ENCODE measurements around the gene WRAP53. TPM values are rescaled to one million over a fixed set of nuclear protein-coding genes. Genes with fewer than 3 reads are reported as not detected.
A peak's percentile ranks its signal among the peaks of the same experiment; 100 is the strongest.
"Not testable (repeated sequence)": the region's sequence is repeated elsewhere in the genome, so short reads cannot be mapped to it uniquely, and the experiment has no call there.

WRAP53 gene
- 10 to 100 TPM; 11.9 to 12.5 TPM for total RNA-seq
- polyA plus RNA-seq: 10 to 100 TPM in 1 of 2 donors, 1 to 10 TPM in 1; 9.8 to 13.1 TPM

GRCh38 chr17:7687908-7688807, at the start of gene WRAP53:
TSS of gene WRAP53 (plus strand) at chr17:7688477. CDS start at chr17:7688649, 172 bp downstream.
- POLR2A ChIA-PET (ENCODE audit: partially characterized antibody): interaction anchor here (0.5 to 6.8 kb wide), 50 partner anchors 9 to 676 kb away, joined by 3 to 116 read pairs (median 11); partner anchors contain the start of genes ACAP1, ATP1B2, CD68 and CNTROB
- Histone ChIP-seq H3K4me3 (ENCODE audit: low read length in 2 of 2) (peak within 1 kb of the TSS; percentile 100), H3K27ac (ENCODE audit: low read depth, low read length) (peak within 1 kb of the TSS; percentile 99), H3K27me3 (ENCODE audit: insufficient read depth, low read length) (no peaks in the 10 kb centered on the region), H3K9me3 (ENCODE audit: control insufficient read depth in 1 of 2, low read length in 2 of 2) (no peaks in the 10 kb centered on the region), H3K36me3 (ENCODE audit: insufficient read depth, low read length) (no peaks in the 10 kb centered on the region), H3K4me1 (ENCODE audit: insufficient read depth, low read length) (peaks cover 40% of the 10 kb centered on the region)
- Mint-ChIP-seq H3K36me3 (peaks cover 11 to 44% of the 10 kb centered on the region in 2 donors), H3K4me3 (peak within 1 kb of the TSS; percentile 93 to 98 (median 96)), H3K27ac (peak within 1 kb of the TSS; percentile 98 to 100 (median 99)), H3K4me1 (peaks cover 18 to 53% (median 40%) of the 10 kb centered on the region in 4 donors), H3K9me3 (peaks cover 0 to 10% (median 0%) of the 10 kb centered on the region in 8 donors), H3K27me3 (no peaks in the 10 kb centered on the region)
- DNase-seq: peak; percentile 95 to 97 (median 96)
- intact Hi-C loops (cut with micrococcal nuclease): loop anchor here (1.0 to 5.0 kb wide), 13 partner anchors 38 to 641 kb away; partner anchors contain the start of genes ATP1B2, KCTD11, POLR2A and SENP3
- CTCF ChIA-PET (ENCODE audit: partially characterized antibody): interaction anchor here (0.6 to 6.4 kb wide), 44 partner anchors 9 to 642 kb away, joined by 3 to 56 read pairs (median 5); partner anchors contain the start of genes ACAP1, ALOXE3, ATP1B2 and FXR2

GRCh38 chr17:7640783-7641182, 47.5 kb upstream of the WRAP53 start:
- POLR2A ChIA-PET (ENCODE audit: partially characterized antibody): interaction anchor here (1.2 to 1.4 kb wide), 2 partner anchors 13 to 36 kb away, joined by 3 to 4 read pairs; partner anchors contain the start of gene SAT2
- H3K27me3 Mint-ChIP-seq: peaks cover 0 to 3% of the 10 kb centered on the region in 2 donors

GRCh38 chr17:7641635-7642034, 46.6 kb upstream of the WRAP53 start:
- H3K27me3 ChIP-seq (ENCODE audit: insufficient read depth, low read length); H3K36me3 Mint-ChIP-seq; H3K4me3 ChIP-seq (ENCODE audit: low read length in 2 of 2); intact Hi-C loops (cut with micrococcal nuclease); H3K27ac ChIP-seq (ENCODE audit: low read depth, low read length); CTCF ChIA-PET (ENCODE audit: partially characterized antibody); H3K4me1 ChIP-seq (ENCODE audit: insufficient read depth, low read length); H3K27me3 Mint-ChIP-seq; H3K36me3 ChIP-seq (ENCODE audit: insufficient read depth, low read length); H3K9me3 Mint-ChIP-seq; H3K9me3 ChIP-seq (ENCODE audit: control insufficient read depth in 1 of 2, low read length in 2 of 2): not testable (repeated sequence)
- Mint-ChIP-seq H3K4me1 (peaks cover 5 to 13% (median 9%) of the 10 kb centered on the region in 4 donors), H3K27ac (peak overlapping the region in 3 of 7 donors; percentile 63 to 81 (median 64)), H3K4me3 (peak overlapping the region; percentile 23 to 82 (median 76))
- POLR2A ChIA-PET (ENCODE audit: partially characterized antibody): interaction anchor here (1.2 to 1.4 kb wide), 2 partner anchors 14 to 37 kb away, joined by 3 to 4 read pairs; partner anchors contain the start of gene SAT2
- DNase-seq: peak; percentile 8 to 53 (median 31)

More at GRCh38 chr17:7640783-7641182, 47.5 kb upstream of the WRAP53 start:
- Histone ChIP-seq H3K4me1 (ENCODE audit: insufficient read depth, low read length) (no peaks in the 10 kb centered on the region), H3K9me3 (ENCODE audit: control insufficient read depth in 1 of 2, low read length in 2 of 2) (no peaks in the 10 kb centered on the region), H3K27ac (ENCODE audit: low read depth, low read length) (no peak overlapping the region), H3K4me3 (ENCODE audit: low read length in 2 of 2) (no peak overlapping the region), H3K36me3 (ENCODE audit: insufficient read depth, low read length) (no peaks in the 10 kb centered on the region), H3K27me3 (ENCODE audit: insufficient read depth, low read length) (no peaks in the 10 kb centered on the region)
- Mint-ChIP-seq H3K27ac (no peak overlapping the region), H3K36me3 (no peaks in the 10 kb centered on the region), H3K4me3 (no peak overlapping the region), H3K4me1 (peaks cover 5 to 13% (median 9%) of the 10 kb centered on the region in 4 donors), H3K9me3 (no peaks in the 10 kb centered on the region)
- CTCF ChIA-PET (ENCODE audit: partially characterized antibody): no interaction called here
- DNase-seq: no peak
- intact Hi-C loops (cut with micrococcal nuclease): no loop called here

- Histone ChIP-seq H3K9me3 (ENCODE audit: control insufficient read depth in 1 of 2, low read length in 2 of 2) (no peaks in the 10 kb centered on the region), H3K4me1 (ENCODE audit: insufficient read depth, low read length) (peaks cover under 1% of the 10 kb centered on the region), H3K27ac (ENCODE audit: low read depth, low read length) (no peak overlapping the region), H3K36me3 (ENCODE audit: insufficient read depth, low read length) (no peaks in the 10 kb centered on the region), H3K4me3 (ENCODE audit: low read length in 2 of 2) (no peak overlapping the region), H3K27me3 (ENCODE audit: insufficient read depth, low read length) (no peaks in the 10 kb centered on the region)
- H3K27me3 Mint-ChIP-seq: peaks cover 9 to 11% of the 10 kb centered on the region in 2 donors
- no peak overlapping the region for H3K4me3 Mint-ChIP-seq
- H3K4me1 Mint-ChIP-seq: peaks cover 6 to 14% (median 10%) of the 10 kb centered on the region in 4 donors
- intact Hi-C loops (cut with micrococcal nuclease): no loop called here
- no peaks in the 10 kb centered on the region for H3K36me3 Mint-ChIP-seq
- no peaks in the 10 kb centered on the region for H3K9me3 Mint-ChIP-seq
- ChIA-PET POLR2A (ENCODE audit: partially characterized antibody) (no interaction called here), CTCF (ENCODE audit: partially characterized antibody) (no interaction called here)
- DNase-seq: no peak
- H3K27ac Mint-ChIP-seq: peak overlapping the region in 1 of 7 donors; percentile 66
Observed at GRCh38 chr17:7644775-7645174, 43.5 kb upstream of the WRAP53 start.

GRCh38 chr17:7646457-7646856, 41.8 kb upstream of the WRAP53 start:
- H3K27ac ChIP-seq (ENCODE audit: low read depth, low read length): no peak overlapping the region
- Mint-ChIP-seq H3K4me3 (no peak overlapping the region), H3K4me1 (peaks cover 17 to 28% (median 21%) of the 10 kb centered on the region in 4 donors), H3K27me3 (peaks cover 20 to 22% of the 10 kb centered on the region in 2 donors), H3K9me3 (peaks cover 0 to 4% (median 0%) of the 10 kb centered on the region in 8 donors), H3K36me3 (no peaks in the 10 kb centered on the region), H3K27ac (peak overlapping the region in 1 of 7 donors; percentile 79)
- no peaks in the 10 kb centered on the region for H3K9me3 ChIP-seq (ENCODE audit: control insufficient read depth in 1 of 2, low read length in 2 of 2)
- H3K36me3 ChIP-seq (ENCODE audit: insufficient read depth, low read length): no peaks in the 10 kb centered on the region
- intact Hi-C loops (cut with micrococcal nuclease): no loop called here
- peaks cover 13% of the 10 kb centered on the region for H3K27me3 ChIP-seq (ENCODE audit: insufficient read depth, low read length)
- ChIA-PET CTCF (ENCODE audit: partially characterized antibody) (no interaction called here), POLR2A (ENCODE audit: partially characterized antibody) (no interaction called here)
- DNase-seq: no peak
- peaks cover 15% of the 10 kb centered on the region for H3K4me1 ChIP-seq (ENCODE audit: insufficient read depth, low read length)
- H3K4me3 ChIP-seq (ENCODE audit: low read length in 2 of 2): no peak overlapping the region

GRCh38 chr17:7647018-7647417, 41.3 kb upstream of the WRAP53 start:
- Histone ChIP-seq H3K9me3 (ENCODE audit: control insufficient read depth in 1 of 2, low read length in 2 of 2) (no peaks in the 10 kb centered on the region), H3K4me1 (ENCODE audit: insufficient read depth, low read length) (peaks cover 20% of the 10 kb centered on the region), H3K27ac (ENCODE audit: low read depth, low read length) (no peak overlapping the region), H3K4me3 (ENCODE audit: low read length in 2 of 2) (no peak overlapping the region), H3K36me3 (ENCODE audit: insufficient read depth, low read length) (no peaks in the 10 kb centered on the region), H3K27me3 (ENCODE audit: insufficient read depth, low read length) (peaks cover 13% of the 10 kb centered on the region)
- H3K27ac Mint-ChIP-seq: no peak overlapping the region
- no peak overlapping the region for H3K4me3 Mint-ChIP-seq
- peaks cover 20 to 23% of the 10 kb centered on the region in 2 donors for H3K27me3 Mint-ChIP-seq
- intact Hi-C loops (cut with micrococcal nuclease): no loop called here
- ChIA-PET POLR2A (ENCODE audit: partially characterized antibody) (no interaction called here), CTCF (ENCODE audit: partially characterized antibody) (no interaction called here)
- H3K36me3 Mint-ChIP-seq: no peaks in the 10 kb centered on the region
- H3K9me3 Mint-ChIP-seq: peaks cover 0 to 4% (median 0%) of the 10 kb centered on the region in 8 donors
- no peak for DNase-seq
- H3K4me1 Mint-ChIP-seq: peaks cover 16 to 22% (median 18%) of the 10 kb centered on the region in 4 donors

Measured in CD4-positive, alpha-beta memory T cell (primary cell).